Esophagus squamous epithelium (tissue), 4 donors: ENCODE data around the gene GNA14.
"Not testable (repeated sequence)": the region's sequence is repeated elsewhere in the genome, so short reads cannot be mapped to it uniquely, and the experiment has no call there.

Experiments
- POLR2A ChIP-seq, 4 donors: fragments of 450-650 bp; IDR thresholded peaks; one replicate each; pipeline ENCODE4 v1.6.1; 2017; ENCODE audit warnings: antibody characterized with exemption in 4 of 4, mild to moderate bottlenecking in 4 of 4, moderate library complexity in 3 of 4
- TF ChIP-seq, protein P1 (sequence below), 6 experiments: fragments of 450-650 bp in 4 of 6; fragments of 200-600 bp in 2 of 6; sonication (generic) in 2 of 6; IDR thresholded peaks; one replicate each; pipeline ENCODE4 v1.5.1; 2016 to 2019; ENCODE audit warnings: antibody characterized with exemption in 6 of 6, mild to moderate bottlenecking in 4 of 6, moderate library complexity in 4 of 6

DNA sequence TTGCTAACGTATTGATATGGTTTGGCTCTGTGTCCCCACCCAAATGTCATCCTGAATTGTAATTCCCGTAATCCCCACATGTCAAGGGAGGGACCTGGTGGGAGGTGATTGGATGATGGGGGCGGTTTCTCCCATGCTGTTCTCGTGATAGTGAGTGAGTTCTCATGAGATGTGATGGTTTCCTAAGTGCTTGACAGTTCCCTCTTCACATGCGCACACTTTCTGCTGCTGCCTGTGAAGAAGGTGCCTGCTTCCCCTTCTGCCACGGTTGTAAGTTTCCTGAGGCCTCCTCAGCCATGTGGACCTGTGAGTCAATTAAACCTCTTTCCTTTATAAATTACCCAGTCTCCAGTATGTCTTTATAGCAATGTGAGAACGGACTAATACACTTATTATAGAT is 207.0 kb downstream of the GNA14 start:
- TF ChIP-seq POLR2A (IDR thresholded peaks at IDR 0.05) = not testable (repeated sequence)
- TF ChIP-seq, protein P1, sequence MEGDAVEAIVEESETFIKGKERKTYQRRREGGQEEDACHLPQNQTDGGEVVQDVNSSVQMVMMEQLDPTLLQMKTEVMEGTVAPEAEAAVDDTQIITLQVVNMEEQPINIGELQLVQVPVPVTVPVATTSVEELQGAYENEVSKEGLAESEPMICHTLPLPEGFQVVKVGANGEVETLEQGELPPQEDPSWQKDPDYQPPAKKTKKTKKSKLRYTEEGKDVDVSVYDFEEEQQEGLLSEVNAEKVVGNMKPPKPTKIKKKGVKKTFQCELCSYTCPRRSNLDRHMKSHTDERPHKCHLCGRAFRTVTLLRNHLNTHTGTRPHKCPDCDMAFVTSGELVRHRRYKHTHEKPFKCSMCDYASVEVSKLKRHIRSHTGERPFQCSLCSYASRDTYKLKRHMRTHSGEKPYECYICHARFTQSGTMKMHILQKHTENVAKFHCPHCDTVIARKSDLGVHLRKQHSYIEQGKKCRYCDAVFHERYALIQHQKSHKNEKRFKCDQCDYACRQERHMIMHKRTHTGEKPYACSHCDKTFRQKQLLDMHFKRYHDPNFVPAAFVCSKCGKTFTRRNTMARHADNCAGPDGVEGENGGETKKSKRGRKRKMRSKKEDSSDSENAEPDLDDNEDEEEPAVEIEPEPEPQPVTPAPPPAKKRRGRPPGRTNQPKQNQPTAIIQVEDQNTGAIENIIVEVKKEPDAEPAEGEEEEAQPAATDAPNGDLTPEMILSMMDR (IDR thresholded peaks at IDR 0.05) = not testable (repeated sequence)
